ENCODE results near the gene DUOX2.
"Not testable (repeated sequence)": the region's sequence is repeated elsewhere in the genome, so short reads cannot be mapped to it uniquely, and the experiment has no call there.

The DUOX2 gene

DNA sequence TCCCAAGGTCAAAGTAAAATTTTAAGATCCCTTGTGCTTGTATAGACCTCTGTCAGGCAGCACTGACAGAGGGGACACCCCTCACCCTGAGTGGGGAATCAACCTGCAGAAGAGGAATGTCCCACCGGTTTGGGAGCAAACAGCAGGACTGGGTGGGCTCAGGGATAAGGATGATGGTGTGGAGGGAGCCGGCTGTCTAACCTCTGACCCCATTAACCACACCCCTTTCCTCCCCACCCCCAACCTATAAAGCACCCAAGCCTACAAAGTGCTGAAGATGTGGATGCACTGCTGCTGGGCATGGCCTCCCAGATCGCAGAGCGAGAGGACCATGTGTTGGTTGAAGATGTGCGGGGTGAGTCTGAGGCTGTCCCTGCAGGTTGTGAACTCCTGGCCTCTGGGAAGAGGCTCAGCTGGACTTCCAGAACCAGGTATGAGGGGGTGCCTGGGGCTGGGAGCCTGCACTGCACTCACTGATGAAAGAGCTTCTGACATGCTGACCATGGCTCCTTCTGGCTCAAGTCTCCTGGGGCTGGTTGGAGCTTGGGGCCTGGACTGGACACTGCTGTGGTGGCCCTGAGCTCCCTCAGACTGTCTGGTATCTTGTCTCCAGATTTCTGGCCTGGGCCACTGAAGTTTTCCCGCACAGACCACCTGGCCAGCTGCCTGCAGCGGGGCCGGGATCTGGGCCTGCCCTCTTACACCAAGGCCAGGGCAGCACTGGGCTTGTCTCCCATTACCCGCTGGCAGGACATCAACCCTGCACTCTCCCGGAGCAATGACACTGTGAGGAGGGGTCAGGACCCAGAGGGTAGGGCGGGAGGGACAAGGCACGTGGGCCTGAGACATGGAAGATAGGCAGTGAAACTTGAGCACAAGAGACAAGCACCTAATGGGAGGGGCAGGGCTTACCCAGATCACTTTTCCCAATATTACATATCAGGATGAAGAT lies 25.1 kb upstream of the DUOX2 start:
- DNase-seq: no peak

DNA sequence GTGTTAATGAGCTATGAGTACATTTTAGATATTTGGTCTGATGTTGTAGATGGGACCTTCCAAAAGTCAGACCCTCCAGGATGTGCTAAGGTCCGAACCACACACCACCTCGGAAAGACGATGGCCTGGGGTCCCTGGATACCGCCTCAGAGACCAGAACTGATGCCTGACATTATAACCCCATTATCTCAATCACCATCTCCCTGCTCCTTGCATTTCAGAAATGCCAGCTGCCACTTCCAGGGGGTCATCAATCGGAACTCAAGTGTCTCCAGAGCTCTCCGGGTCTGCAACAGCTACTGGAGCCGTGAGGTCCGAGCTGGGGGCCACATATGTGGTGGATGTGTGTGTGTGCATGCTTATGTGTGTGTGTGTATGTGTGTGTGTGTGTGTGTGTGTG lies 23.7 kb upstream of the DUOX2 start:
- no peak for DNase-seq

DNA sequence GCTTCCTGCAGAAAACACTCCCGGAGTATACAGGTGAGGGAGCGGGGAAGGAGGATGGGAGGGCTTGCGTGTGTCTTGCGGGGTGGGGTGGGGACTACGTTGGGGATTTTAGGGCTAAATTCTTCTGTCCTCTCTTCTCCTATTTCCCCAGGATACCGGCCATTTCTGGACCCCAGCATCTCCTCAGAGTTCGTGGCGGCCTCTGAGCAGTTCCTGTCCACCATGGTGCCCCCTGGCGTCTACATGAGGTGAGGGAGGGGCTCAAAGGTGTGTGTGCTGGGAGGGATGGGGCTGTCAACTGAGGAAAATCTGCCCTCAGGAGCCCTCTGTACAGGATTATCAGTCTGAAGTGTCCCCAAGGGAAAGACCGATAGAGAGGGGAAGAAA lies 22.4 kb upstream of the DUOX2 start:
- DNase-seq: no peak

DNA sequence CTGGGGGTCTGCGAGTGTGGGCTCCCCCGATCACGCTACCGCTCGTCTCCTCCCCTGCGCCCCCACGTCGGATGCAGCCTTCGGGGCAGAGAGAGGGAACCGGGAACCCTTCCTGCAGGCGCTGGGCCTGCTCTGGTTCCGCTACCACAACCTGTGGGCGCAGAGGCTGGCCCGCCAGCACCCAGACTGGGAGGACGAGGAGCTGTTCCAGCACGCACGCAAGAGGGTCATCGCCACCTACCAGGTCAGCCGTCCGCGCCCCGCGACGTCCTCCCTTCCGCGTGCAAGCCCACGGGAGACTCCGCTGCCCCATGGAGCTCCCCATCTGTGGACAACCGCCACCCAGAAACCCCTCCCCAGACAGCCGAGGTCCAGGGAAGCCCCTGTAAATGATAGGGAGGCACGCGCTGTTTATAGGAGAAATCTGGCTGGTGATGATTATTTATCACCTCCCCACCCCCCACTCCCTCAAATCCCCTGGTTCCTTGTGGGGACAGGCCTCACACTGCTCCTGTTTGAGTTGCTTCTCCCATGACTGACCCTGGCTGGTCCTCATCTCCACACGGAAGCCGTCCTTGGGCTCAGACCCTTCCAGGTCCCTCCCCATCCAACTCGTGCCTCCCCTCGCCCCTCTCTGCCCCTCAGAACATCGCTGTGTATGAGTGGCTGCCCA lies 21.9 kb upstream of the DUOX2 start:
- not testable (repeated sequence) for DNase-seq

GRCh38 chr15:45134682-45135604 lies 21.0 kb upstream of the DUOX2 start:
- DNase-seq: no peak

DNA sequence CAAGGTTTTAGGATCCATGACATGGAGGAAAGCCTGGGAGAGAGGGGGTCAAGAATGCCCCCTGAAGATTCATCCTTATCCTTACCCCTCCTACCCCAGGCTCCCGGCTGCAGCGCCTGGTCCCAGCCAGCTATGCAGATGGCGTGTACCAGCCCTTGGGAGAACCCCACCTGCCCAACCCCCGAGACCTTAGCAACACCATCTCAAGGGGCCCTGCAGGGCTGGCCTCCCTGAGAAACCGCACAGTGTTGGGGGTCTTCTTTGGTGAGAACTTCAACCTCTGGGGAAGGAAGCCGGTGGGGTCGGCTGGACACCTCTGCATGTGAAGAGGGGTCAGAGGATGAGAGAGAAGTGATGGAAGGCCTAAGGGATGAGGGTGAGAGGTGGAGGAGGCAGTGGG lies 20.1 kb upstream of the DUOX2 start:
- DNase-seq: no peak

DNA sequence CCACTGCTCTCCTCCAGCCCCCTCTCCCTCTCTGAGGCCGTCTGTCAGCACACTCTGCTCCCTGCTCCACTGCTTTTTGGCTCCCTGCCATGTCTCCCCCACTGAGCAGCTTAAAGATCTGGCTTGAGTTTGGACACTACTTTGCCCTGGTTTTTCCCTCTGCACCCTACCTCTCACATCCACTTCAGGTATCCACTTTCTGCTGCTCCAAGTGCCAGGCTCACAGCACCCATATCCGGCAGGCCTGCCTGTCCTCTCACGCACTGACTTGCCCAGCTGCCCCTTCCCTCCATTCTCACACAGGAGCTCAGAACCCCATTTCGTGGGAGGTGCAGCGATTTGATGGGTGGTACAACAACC lies 19.6 kb upstream of the DUOX2 start:
- no peak for DNase-seq

- no peak for DNase-seq
Observed at GRCh38 chr15:45132844-45133560, 19.0 kb upstream of the DUOX2 start.

DNA sequence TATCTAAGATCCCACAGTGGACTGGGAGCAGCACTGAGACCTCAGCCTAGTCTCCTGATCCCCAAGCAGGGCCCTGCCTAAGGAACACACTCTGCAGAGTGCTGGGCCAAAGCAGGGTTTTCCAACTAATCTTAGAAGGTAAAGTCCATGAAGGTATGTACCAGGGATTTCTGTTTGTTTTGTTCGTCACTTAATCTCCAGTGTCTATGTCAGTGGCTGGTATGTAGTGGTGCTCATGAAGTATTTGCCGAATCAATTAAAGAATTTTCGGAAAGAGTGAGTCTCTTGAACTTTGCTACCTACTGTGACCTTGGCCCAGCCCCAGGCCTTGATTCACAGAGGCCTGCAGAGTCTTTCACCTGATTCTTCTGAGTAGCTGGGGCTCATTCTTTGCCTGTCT lies 17.5 kb upstream of the DUOX2 start:
- DNase-seq: no peak

DNA sequence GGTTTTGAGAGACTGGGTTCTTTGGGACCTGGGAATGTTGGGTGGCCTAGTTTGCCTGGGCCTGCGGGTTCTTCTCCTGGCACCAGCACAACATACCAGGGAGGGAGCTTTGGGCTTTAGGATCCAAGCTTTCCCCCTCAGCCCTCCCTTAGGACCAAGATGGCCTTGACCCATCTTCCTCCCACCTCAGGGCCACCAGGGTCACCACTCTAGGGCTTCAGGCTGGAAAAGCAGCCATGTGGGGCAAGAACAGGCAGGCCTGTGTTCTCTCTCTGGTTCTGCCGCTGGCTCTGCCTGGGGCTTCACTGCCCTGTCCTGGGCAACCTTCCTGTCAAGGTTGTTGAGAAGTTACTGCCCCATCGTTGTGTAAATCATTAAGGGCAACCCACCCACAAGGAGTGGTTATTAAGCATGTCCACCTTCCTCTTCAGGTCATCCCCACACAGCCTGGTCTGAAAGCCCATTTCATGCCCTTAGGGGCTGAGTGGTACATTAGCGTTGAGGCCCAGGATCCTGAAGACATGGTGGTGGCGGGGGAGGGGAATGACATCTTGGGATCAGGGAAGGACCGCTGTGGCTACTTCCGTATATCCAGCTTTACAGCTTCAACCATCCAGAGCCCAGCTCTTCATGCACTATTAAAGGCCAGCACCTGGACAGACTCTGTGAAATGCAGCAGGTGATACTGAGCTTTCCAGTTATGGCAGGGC lies 16.5 kb upstream of the DUOX2 start:
- no peak for DNase-seq

DNA sequence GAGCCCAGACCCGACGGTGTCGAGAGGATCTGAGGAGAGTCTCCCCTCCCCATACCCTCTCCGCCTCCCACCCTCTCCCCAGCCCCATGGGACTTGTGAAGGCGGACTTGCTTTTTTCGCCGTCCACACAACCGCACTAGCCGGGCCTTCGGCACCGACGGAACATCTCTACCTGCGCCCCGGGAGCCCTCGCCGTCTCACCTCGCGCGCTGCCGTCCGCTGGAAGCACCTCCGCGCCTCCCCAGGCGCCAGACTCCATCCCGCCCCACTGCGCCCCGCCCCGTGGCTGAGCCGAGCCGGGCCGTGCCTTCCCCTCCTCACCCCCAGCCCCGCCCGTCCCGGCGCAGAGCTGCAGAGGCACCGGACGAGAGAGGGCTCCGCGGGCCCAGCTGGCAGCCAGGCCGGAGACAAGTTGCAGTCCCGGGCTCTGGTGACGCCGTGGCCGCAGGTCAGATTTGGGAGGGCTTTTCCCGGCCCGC lies 15.7 kb upstream of the DUOX2 start, which contains the start of the genes DUOX1 and DUOXA1:
Gene DUOX1 (plus strand): TSS at position 344 of the 479 bp plus-strand sequence. CDS start 1,973 bp downstream, outside the sequence.
Gene DUOXA1 (minus strand): TSS at position 229 of the 479 bp plus-strand sequence. CDS start 6,865 bp downstream, outside the sequence.
- DNase-seq: no peak

DNA sequence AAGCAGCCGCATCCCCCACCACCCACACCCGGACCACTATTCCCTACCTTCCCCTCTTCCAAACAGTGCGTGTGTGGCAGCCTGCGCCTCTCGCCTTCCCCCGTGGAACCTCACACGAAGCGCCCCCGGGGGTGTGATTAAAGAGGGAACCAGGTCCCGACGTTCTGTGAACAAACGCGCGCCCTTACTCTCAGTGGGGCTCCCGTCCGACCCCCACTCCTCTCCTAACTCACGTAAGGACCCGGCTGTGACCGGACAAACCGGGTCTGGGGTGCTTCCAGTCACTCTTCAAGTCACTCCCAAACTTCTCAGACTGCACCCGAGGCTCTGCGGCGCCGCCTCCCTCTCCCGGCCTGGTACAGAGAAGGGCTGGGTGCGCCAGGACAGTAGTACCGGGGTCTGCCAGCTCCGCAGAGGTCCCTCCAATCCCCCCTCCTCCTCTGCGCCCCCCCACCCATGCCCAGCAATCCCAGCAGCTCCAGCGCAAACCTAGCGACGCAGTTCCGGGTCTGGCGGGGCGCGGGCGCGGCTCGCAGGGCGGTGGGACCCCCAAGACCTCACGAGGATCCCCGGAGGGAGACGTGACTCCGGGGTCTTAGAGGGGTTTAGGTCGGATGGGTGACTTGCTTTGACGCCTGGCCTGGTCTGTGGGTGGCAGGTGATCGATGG lies 15.1 kb upstream of the DUOX2 start:
- no peak for DNase-seq

DNA sequence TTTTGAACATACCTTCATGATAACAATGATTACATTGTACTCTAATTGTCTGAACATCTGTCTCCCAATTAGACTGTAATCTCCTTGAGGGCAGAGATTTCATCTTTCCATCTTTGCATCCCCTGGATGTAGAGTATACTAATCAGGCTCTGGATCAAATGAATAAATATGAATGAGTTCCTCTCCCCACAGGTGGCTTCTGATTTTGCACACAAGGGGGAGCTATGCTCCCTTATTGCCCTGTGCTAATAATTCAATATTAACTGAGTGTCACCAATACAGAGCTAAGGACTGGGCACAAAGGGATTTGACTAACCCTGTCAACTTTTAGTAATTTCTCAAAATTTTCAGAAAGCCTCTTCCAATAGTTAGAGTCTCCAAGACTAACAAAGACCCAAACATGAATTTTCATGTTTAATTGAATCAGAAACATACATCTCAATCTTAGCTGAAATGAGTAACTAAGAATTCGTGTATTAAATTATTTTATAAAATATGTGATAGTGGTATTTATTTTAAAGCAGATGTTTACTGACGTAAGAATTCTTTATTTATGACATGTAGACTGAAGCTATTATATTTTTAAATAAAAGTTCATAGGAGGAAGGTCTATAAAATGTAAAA lies 12.7 kb upstream of the DUOX2 start:
- no peak for DNase-seq

DNA sequence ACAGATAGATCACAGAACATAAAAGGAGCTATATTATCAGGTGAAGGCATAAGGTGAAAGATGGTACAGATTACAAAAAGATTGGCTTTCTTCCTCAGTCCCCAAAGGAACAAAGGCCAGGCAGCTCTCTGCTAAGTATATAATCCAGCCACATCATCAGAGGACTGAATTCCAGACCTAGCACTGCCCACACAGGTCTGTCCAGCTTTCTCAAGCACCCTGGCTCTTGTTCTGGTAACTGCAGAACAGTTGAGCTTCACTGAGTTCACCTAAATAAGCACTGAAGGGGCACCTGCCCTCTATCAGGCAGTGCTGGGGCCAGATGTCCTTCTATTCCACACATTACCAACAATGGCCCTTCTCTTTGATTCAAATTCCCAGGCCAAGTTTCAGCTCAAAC lies 9.4 kb upstream of the DUOX2 start:
- no peak for DNase-seq

GRCh38 chr15:45122719-45123118 lies 8.7 kb upstream of the DUOX2 start:
- DNase-seq: no peak

DNA sequence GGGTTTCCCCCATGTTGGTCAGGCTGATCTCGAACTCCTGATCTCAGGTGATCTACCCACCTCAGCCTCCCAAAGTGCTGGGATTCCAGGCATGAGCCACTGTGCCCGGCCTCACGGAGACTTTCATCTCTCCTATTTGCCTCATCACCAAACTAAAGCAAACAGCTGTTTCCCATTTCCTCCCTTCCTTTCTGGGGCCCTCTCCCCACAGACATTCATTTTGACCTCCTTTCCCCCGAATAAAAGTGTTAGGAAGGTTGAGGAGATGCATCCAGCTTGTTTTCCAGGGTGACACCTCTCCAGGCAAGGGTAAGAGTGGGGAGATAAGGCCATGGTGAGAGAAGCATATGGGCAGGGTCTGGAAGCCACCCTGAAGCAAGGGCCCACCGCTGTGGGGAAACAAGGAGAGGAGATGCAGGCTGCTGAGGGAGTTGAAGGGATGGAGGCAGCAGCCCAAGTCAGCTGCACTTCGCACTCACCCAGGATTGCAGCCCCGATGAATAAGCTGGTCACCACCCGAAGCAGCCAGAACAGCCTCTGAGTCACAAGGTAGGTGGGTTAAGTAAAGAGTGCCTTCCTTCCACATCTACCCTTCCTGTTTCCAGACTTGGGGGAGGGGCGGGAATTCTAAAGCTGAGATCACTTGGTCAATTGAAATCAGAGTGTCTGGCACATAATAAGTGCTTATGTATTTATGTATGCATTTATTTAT lies 7.9 kb upstream of the DUOX2 start:
- DNase-seq: no peak

DNA sequence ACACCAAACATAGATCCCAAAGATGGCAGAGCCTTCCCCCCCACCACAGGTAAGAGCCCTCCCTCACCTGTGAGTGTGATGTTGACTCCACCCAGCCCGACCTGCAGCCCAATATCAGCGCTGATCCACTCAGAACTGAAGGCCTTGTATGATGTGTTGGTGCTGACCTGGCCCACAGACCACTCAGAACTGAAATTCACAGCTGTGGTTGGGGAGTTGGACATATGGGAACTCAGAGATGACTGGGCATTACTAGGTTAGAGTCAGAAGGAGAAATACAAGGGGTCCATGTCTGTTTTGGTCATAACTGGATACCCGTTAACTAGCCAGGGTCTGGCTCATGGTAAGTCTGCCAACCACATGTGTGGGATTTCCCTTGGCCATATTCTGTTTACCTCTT lies 7.0 kb upstream of the DUOX2 start:
- DNase-seq: no peak

DNA sequence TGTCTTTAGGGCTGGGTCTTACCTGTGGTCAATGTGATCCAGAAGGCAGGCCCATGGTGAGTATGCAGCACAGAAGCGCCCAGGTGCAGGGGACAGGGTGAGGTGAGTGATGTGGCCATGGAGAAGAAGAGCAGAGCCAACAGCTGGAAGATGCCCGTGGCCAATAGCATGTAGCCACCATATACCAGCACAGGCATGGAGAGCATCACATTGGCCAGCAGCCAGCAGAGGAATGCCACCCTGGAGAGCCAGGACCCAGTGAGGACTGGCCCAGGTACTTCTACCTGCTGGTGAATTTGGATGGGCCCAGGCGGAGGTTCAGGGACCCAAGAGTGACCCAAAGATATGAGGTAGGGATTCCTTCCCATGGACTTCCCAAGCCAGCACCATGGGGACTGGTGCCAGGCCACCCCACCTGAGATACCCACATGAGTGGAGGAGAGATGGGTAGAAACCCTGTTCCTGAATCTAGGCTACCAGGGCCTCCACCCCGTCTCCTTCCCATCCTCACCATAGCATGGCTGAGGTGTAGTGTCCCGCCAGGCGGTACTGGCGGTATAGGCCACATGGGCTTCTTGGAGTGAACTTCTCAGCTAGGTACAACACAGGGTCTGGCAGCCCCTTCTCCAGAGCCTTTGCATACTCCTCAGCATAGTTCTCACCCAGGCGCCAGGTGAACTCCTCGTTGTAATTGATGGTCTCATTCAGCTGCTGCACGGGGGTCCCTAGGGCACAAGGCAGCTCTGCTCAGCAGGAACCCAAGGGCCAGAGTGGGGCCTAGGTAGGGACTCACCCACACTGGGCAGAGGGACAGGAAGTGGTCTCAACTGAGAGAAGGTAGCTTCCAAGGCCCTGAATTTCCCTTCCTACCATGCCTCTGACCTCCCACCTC lies 6.4 kb upstream of the DUOX2 start:
- no peak for DNase-seq

DNA sequence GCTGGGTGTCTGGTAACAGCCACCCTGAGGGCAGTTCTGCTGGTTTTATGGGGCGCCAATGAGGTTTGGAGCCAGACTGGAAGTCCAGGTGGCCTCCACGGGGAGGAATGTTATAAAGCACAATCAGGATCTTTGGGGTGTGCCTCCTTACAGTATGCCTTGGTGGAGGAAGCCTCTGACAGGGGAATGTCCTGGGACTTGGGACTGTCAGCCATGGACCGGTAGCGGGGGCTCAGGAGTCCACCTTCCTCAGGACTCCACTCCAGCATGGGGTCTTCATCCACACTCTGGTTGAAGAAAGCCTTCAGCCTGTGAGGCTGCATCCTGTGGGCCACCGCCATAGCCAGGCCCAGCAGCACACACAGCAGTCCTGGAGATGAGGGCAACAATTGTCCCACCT lies 5.0 kb upstream of the DUOX2 start:
- DNase-seq: no peak
